HepG2 (cell line): Measurements from ENCODE around the gene DHH. TPM values are rescaled to one million over a fixed set of nuclear protein-coding genes. Genes with fewer than 3 reads are reported as not detected.

Experiments
- CCAR2 ChIP-seq: fragments of 200-400 bp; formaldehyde crosslinking; optimal IDR thresholded peaks from 2 replicates; pipeline ENCODE3; 2018; ENCODE audit warnings: low read depth, mild to moderate bottlenecking, low read length, moderate library complexity
- FOXC1 ChIP-seq: sonication (generic); formaldehyde crosslinking; IDR thresholded peaks from 2 replicates; pipeline ENCODE4 v1.8.0; 2022; ENCODE audit warnings: mild to moderate bottlenecking, missing genetic modification reagents, borderline replicate concordance
- KMT2A ChIP-seq: sonication (generic); formaldehyde crosslinking; IDR thresholded peaks from 2 replicates; pipeline ENCODE4 v1.4.0; 2020; ENCODE audit warnings: missing genetic modification reagents
- NFRKB ChIP-seq: fragments of 450-650 bp; IDR thresholded peaks from 2 replicates; pipeline ENCODE4 v1.6.1; 2017
- NKX3-1 ChIP-seq: sonication (generic); formaldehyde crosslinking; IDR thresholded peaks from 2 replicates; pipeline ENCODE4 v1.5.0; 2020; ENCODE audit warnings: missing genetic modification reagents
- NR1H2 ChIP-seq: sonication (generic); formaldehyde crosslinking; IDR thresholded peaks from 2 replicates; pipeline ENCODE4 v1.8.1; 2022; ENCODE audit warnings: low read depth, missing genetic modification reagents, borderline replicate concordance
- POLR2A ChIP-seq, 2 experiments: IDR thresholded peaks; 2 replicates each; pipeline ENCODE4 v1.6.1; 2011; ENCODE audit warnings: low read depth in 2 of 2, low read length in 2 of 2, mild to moderate bottlenecking in 1 of 2, moderate library complexity in 1 of 2; ENCODE audit not compliant: insufficient read depth in 1 of 2
- RXRB ChIP-seq: IDR thresholded peaks from 2 replicates; pipeline ENCODE4 v1.6.1; 2016; ENCODE audit warnings: borderline replicate concordance, missing genetic modification reagents, missing compliant biosample characterization
- SIN3A ChIP-seq: IDR thresholded peaks from 2 replicates; pipeline ENCODE4 v1.6.1; 2011; ENCODE audit warnings: low read depth, mild to moderate bottlenecking, control low read depth, low read length, borderline replicate concordance
- TEAD3 ChIP-seq: optimal IDR thresholded peaks from 2 replicates; pipeline ENCODE3; 2016; ENCODE audit warnings: borderline replicate concordance
- ZBTB38 ChIP-seq: sonication (generic); formaldehyde crosslinking; IDR thresholded peaks from 2 replicates; pipeline ENCODE4 v1.5.1; 2020; ENCODE audit warnings: mild to moderate bottlenecking, missing genetic modification reagents
- ZFP82 ChIP-seq: sonication (generic); formaldehyde crosslinking; IDR thresholded peaks from 2 replicates; pipeline ENCODE4 v1.5.1; 2020; ENCODE audit warnings: mild to moderate bottlenecking, missing genetic modification reagents, borderline replicate concordance
- ZNF20 ChIP-seq: sonication (generic); formaldehyde crosslinking; IDR thresholded peaks from 2 replicates; pipeline ENCODE4 v1.4.0; 2020; ENCODE audit warnings: mild to moderate bottlenecking, moderate library complexity, missing genetic modification reagents
- ZNF263 ChIP-seq: sonication (generic); formaldehyde crosslinking; IDR thresholded peaks from 2 replicates; pipeline ENCODE4 v1.4.0; 2020; ENCODE audit warnings: missing genetic modification reagents
- ZNF350 ChIP-seq: sonication (generic); formaldehyde crosslinking; IDR thresholded peaks from 2 replicates; pipeline ENCODE4 v1.4.0; 2020; ENCODE audit warnings: mild to moderate bottlenecking, low read depth, missing genetic modification reagents, borderline replicate concordance
- ZNF629 ChIP-seq: sonication (generic); formaldehyde crosslinking; conservative IDR thresholded peaks from 2 replicates; pipeline ENCODE4 v1.5.0; 2020; ENCODE audit warnings: missing genetic modification reagents
- ZNF7 ChIP-seq: IDR thresholded peaks from 2 replicates; pipeline ENCODE4 v1.6.1; 2016; ENCODE audit warnings: missing biosample characterization, missing genetic modification reagents
- ZNF790 ChIP-seq: sonication (generic); formaldehyde crosslinking; IDR thresholded peaks from 2 replicates; pipeline ENCODE4 v1.8.0; 2022; ENCODE audit warnings: missing genetic modification reagents, mild to moderate bottlenecking, borderline replicate concordance
- ZSCAN9 ChIP-seq: IDR thresholded peaks from 2 replicates; pipeline ENCODE4 v1.6.1; 2016; ENCODE audit warnings: borderline replicate concordance
- polyA plus RNA-seq, 8 experiments: library from polyadenylated mRNA; depleted of rRNA in 3 of 8; stranded (reverse) in 7 of 8; unstranded in 1 of 8; fragments of >200 nt; fragmentation: Illumina TruSeq in 4 of 8; extraction: Trizol in 4 of 8; gene quantifications; 2 replicates each; pipeline versions ENCODE4 v1.2.1 to v1.2.3, GENCODE V29; 2011 to 2016; ENCODE audit warnings: low read depth in 4 of 8, missing spikeins in 1 of 8, mixed read lengths in 1 of 8; ENCODE audit not compliant: insufficient read depth in 1 of 8
- total RNA-seq, 5 experiments: library from RNA; depleted of rRNA; stranded (reverse); fragments of >200 nt; fragmentation: Illumina TruSeq; extraction: Trizol; gene quantifications; 2 replicates each; pipeline ENCODE4 v1.2.3, GENCODE V29; 2016; ENCODE audit warnings: low read depth in 1 of 5
- TF ChIP-seq, protein P1 (sequence below): sonication (generic); formaldehyde crosslinking; IDR thresholded peaks from 2 replicates; pipeline ENCODE4 v1.5.1; 2020; ENCODE audit warnings: mild to moderate bottlenecking, missing genetic modification reagents
- TF ChIP-seq, protein P2 (sequence below): IDR thresholded peaks from 2 replicates; pipeline ENCODE4 v1.6.1; 2018; ENCODE audit warnings: missing genetic modification reagents, mild to moderate bottlenecking, missing compliant biosample characterization
- TF ChIP-seq, protein P3 (sequence below): sonication (generic); formaldehyde crosslinking; conservative IDR thresholded peaks from 2 replicates; pipeline ENCODE4 v1.8.0; 2022; ENCODE audit warnings: mild to moderate bottlenecking, moderate library complexity, missing genetic modification reagents
- TF ChIP-seq, protein P4 (sequence below): sonication (generic); formaldehyde crosslinking; IDR thresholded peaks from 2 replicates; pipeline ENCODE4 v1.5.1; 2020; ENCODE audit warnings: mild to moderate bottlenecking, moderate library complexity, missing genetic modification reagents

Gene DHH
- total and polyA plus RNA-seq, 2 of the 13 experiments (the other 11 are each of a cell fraction or from before 2014, with no cell fraction given): not detected

DNA sequence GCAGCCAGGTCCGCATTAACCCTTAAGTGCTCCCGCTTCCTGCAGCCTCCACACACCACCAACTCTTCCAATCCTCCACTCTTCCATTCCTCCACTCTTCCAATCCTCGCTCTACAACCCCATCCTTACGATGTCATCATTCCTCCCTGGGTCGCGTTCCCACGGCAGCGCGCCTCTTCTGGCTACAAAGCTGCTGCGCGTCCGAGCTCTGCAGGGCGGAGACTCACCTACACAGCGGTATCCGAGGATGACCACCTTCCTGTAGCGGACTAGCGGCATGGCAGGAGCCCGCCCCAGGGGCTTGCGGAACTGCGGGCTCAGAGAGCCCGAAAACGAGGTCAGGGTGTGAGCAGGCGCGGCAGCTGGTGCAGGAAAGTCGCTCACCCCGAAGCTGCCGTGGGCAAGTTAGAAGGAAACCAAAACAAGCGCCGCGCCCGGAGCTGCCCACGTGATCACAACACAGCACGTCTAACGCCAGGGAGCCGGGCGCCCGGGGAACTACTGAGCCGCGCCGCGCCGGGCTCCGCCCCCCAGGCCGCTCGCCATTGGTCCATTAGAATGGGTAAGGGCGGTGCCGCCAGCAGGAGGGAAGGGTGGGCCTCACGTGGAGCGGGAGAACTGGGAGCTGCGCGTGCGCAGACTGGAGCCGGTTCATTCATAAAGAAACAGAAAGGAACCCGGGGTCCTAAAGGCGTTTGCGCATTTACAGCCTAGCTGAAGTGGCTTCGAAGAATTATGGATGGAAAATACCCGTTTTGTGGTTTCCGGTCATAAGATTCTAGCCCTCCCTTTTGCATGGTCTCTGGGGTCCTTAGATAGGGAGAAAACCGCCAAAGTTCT, 24.9 kb downstream of the DHH start, which contains the start of gene RHEBL1 (continued):
- TF ChIP-seq ZNF790 (CRISPR knock-in tag): no peak
- TF ChIP-seq TEAD3 (CRISPR knock-in tag): peak; percentile 10
- TF ChIP-seq, protein P1, sequence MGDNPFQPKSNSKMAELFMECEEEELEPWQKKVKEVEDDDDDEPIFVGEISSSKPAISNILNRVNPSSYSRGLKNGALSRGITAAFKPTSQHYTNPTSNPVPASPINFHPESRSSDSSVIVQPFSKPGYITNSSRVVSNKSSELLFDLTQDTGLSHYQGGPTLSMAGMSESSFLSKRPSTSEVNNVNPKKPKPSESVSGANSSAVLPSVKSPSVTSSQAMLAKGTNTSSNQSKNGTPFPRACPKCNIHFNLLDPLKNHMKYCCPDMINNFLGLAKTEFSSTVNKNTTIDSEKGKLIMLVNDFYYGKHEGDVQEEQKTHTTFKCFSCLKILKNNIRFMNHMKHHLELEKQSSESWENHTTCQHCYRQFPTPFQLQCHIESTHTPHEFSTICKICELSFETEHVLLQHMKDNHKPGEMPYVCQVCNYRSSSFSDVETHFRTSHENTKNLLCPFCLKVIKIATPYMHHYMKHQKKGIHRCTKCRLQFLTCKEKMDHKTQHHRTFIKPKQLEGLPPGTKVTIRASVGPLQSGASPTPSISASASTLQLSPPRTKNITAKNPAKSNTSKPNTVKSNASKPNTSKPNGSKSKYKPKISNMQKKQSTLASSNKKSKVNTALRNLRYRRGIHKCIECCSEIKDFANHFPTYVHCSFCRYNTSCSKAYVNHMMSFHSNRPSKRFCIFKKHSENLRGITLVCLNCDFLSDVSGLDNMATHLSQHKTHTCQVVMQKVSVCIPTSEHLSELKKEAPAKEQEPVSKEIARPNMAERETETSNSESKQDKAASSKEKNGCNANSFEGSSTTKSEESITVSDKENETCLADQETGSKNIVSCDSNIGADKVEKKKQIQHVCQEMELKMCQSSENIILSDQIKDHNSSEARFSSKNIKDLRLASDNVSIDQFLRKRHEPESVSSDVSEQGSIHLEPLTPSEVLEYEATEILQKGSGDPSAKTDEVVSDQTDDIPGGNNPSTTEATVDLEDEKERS (CRISPR knock-in tag): no peak
- TF ChIP-seq NFRKB: no peak
- no peak for TF ChIP-seq ZNF7
- no peak for TF ChIP-seq ZNF20 (CRISPR knock-in tag)
- no peak for TF ChIP-seq ZNF629
- TF ChIP-seq ZSCAN9 (CRISPR knock-in tag): peak; percentile 75
- 0 out of 2 replicates have a peak, but pooled peaks have one; percentile 15 for TF ChIP-seq ZBTB38 (CRISPR knock-in tag)
- TF ChIP-seq, protein P2, sequence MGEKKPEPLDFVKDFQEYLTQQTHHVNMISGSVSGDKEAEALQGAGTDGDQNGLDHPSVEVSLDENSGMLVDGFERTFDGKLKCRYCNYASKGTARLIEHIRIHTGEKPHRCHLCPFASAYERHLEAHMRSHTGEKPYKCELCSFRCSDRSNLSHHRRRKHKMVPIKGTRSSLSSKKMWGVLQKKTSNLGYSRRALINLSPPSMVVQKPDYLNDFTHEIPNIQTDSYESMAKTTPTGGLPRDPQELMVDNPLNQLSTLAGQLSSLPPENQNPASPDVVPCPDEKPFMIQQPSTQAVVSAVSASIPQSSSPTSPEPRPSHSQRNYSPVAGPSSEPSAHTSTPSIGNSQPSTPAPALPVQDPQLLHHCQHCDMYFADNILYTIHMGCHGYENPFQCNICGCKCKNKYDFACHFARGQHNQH (CRISPR knock-in tag): peak; percentile 30; the same call in 1 of the 2 replicates
- TF ChIP-seq NKX3-1: no peak
- no peak for TF ChIP-seq CCAR2
- TF ChIP-seq ZNF263 (CRISPR knock-in tag): peak; percentile 54; the same call in 1 of the 2 replicates
- TF ChIP-seq ZNF350 (CRISPR knock-in tag): peak; percentile 84
- TF ChIP-seq RXRB (CRISPR knock-in tag): peak; percentile 30; the same call in 1 of the 2 replicates
- TF ChIP-seq KMT2A: no peak
- TF ChIP-seq SIN3A: peak; percentile 70
- TF ChIP-seq, protein P3, sequence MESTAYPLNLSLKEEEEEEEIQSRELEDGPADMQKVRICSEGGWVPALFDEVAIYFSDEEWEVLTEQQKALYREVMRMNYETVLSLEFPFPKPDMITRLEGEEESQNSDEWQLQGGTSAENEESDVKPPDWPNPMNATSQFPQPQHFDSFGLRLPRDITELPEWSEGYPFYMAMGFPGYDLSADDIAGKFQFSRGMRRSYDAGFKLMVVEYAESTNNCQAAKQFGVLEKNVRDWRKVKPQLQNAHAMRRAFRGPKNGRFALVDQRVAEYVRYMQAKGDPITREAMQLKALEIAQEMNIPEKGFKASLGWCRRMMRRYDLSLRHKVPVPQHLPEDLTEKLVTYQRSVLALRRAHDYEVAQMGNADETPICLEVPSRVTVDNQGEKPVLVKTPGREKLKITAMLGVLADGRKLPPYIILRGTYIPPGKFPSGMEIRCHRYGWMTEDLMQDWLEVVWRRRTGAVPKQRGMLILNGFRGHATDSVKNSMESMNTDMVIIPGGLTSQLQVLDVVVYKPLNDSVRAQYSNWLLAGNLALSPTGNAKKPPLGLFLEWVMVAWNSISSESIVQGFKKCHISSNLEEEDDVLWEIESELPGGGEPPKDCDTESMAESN: peak; percentile 65; the same call in 1 of the 2 replicates
- TF ChIP-seq POLR2A (IDR thresholded peaks at IDR 0.05; ENCODE audit: insufficient read depth in 1 of 2, low read depth in 2 of 2, low read length in 2 of 2): peak in 1 of 2 experiments; percentile 50; a peak in 2 of 4 replicates
- TF ChIP-seq, protein P4, sequence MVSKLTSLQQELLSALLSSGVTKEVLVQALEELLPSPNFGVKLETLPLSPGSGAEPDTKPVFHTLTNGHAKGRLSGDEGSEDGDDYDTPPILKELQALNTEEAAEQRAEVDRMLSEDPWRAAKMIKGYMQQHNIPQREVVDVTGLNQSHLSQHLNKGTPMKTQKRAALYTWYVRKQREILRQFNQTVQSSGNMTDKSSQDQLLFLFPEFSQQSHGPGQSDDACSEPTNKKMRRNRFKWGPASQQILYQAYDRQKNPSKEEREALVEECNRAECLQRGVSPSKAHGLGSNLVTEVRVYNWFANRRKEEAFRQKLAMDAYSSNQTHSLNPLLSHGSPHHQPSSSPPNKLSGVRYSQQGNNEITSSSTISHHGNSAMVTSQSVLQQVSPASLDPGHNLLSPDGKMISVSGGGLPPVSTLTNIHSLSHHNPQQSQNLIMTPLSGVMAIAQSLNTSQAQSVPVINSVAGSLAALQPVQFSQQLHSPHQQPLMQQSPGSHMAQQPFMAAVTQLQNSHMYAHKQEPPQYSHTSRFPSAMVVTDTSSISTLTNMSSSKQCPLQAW: peak; percentile 67
- TF ChIP-seq NR1H2 (CRISPR knock-in tag): 0 out of 2 replicates have a peak, but pooled peaks have one; percentile 40
- TF ChIP-seq ZFP82 (CRISPR knock-in tag): no peak
- peak; percentile 47; the same call in 1 of the 2 replicates for TF ChIP-seq FOXC1 (CRISPR knock-in tag)
